GM23248 (cell line): ENCODE data around the gene GAD2.

Experiments
- EZH2 ChIP-seq: fragments of 200-600 bp; sonication (generic); IDR thresholded peaks from 2 replicates; pipeline ENCODE4 v1.6.1; 2018; ENCODE audit warnings: antibody characterized with exemption, mild to moderate bottlenecking; ENCODE audit not compliant: insufficient read depth, poor library complexity, severe bottlenecking
- EZH2phosphoT487 ChIP-seq: fragments of 200-600 bp; sonication (generic); IDR thresholded peaks from 2 replicates; pipeline ENCODE4 v1.6.1; 2018; ENCODE audit warnings: antibody characterized with exemption, moderate library complexity, mild to moderate bottlenecking, low read depth; ENCODE audit not compliant: insufficient read depth

DNA sequence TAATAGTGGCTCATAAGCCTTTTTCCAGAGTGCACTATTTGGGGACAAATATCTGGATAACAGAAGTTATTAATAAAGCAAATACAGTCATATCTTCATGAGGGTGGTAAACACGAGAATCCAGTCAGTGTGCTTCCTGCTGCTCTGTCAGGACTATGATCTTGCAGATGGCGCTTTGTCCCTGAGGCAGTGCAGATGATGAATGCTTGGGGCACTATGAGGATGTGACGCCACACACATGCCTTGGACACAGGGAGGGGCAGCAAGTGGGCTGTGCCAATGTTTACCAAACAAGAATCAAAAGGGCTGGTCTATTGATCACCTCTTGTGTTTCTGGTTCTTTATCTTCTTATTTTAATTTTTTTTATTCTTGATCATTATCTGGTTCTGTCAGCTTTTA, 79.8 kb downstream of the GAD2 start:
- TF ChIP-seq EZH2phosphoT487 = no peak
- no peak for TF ChIP-seq EZH2
